ENCODE data around the gene MOXD1.
"Not testable (repeated sequence)": the region's sequence is repeated elsewhere in the genome, so short reads cannot be mapped to it uniquely, and the experiment has no call there.

The MOXD1 gene

GRCh38 chr6:132359886-132360285 lies 41.4 kb downstream of the MOXD1 start:
- no peak for DNase-seq (ENCODE audit: low spot score)
- H3K4me3 ChIP-seq (ENCODE audit: severe bottlenecking): no peak overlapping the region
- TF ChIP-seq CTCF (IDR thresholded peaks at IDR 0.05; ENCODE audit: poor library complexity, severe bottlenecking): no peak
- ATAC-seq (ENCODE audit: low read depth): no peak
- H3K27me3 ChIP-seq (ENCODE audit: insufficient read depth, poor library complexity, severe bottlenecking): no peaks in the 10 kb centered on the region
- peaks cover 9% of the 10 kb centered on the region for H3K4me1 ChIP-seq (ENCODE audit: insufficient read depth, poor library complexity, severe bottlenecking)
- no peak overlapping the region for H3K27ac ChIP-seq (ENCODE audit: poor library complexity, severe bottlenecking)
- no peaks in the 10 kb centered on the region for H3K9me3 ChIP-seq (ENCODE audit: severe bottlenecking)
- no peaks in the 10 kb centered on the region; the same call in 1 of the 2 replicates for H3K36me3 ChIP-seq (ENCODE audit: low read depth)

DNA sequence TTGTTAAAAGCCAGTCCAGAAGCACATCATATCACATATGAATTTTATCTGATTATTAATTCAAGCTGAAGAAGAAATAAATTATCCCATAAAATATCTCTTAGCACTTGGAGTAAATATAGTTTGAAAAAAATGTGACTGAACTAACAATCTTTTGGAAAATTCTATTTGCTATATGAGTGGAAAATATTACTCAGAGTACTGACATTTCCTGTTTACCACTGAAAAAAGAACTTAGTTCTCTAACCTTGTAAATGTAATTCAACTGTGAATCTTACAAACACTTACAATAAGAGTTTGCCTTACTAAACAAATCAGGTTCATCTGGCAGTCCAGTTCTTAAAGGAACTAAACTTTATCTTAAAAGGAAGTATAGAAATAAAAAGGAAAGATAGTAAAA lies 44.2 kb downstream of the MOXD1 start:
- H3K4me3 ChIP-seq (ENCODE audit: severe bottlenecking): no peak overlapping the region
- H3K9me3 ChIP-seq (ENCODE audit: severe bottlenecking): no peaks in the 10 kb centered on the region
- DNase-seq (ENCODE audit: low spot score): no peak
- H3K4me1 ChIP-seq (ENCODE audit: insufficient read depth, poor library complexity, severe bottlenecking): peaks cover 9% of the 10 kb centered on the region
- H3K36me3 ChIP-seq (ENCODE audit: low read depth): no peaks in the 10 kb centered on the region; the same call in 1 of the 2 replicates
- H3K27me3 ChIP-seq (ENCODE audit: insufficient read depth, poor library complexity, severe bottlenecking): no peaks in the 10 kb centered on the region
- ATAC-seq (ENCODE audit: low read depth): 0 out of 3 replicates have a peak, but pooled peaks have one; percentile 23
- no peak overlapping the region for H3K27ac ChIP-seq (ENCODE audit: poor library complexity, severe bottlenecking)
- no peak for TF ChIP-seq CTCF (IDR thresholded peaks at IDR 0.05; ENCODE audit: poor library complexity, severe bottlenecking)

DNA sequence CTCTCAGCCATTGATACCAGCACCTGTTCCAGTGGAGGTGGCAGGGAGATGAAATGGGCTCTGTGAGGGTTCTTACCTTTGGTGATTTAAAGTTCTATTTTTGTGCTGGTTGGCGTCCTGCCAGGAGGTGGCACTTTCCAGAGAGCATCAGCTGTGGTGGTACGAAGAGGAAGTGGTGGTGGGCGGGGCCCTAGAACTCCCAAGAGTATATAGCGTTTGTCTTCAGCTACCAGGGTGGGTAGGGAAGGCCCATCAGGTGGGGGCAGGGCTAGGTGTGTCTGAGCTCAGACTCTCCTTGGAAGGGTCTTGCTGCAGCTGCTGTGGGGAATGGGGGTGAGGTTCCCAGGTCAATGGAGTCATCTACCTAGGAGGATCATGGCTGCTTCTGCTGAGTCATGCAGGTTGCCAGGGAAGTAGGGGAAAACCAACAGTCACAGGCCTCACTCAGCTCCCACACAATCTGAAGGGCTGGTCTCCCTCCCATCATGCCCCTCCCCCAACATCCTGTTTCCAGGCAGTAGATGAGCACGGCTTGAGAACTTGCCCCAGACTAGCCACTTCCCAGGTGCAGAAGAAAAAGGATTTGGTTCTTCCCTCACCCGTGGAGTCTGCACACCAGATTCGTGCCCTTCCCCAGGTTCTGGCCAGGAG lies 46.6 kb downstream of the MOXD1 start:
- H3K9me3 ChIP-seq (ENCODE audit: severe bottlenecking): no peaks in the 10 kb centered on the region
- peaks cover 9% of the 10 kb centered on the region for H3K4me1 ChIP-seq (ENCODE audit: insufficient read depth, poor library complexity, severe bottlenecking)
- no peak overlapping the region for H3K27ac ChIP-seq (ENCODE audit: poor library complexity, severe bottlenecking)
- H3K27me3 ChIP-seq (ENCODE audit: insufficient read depth, poor library complexity, severe bottlenecking): no peaks in the 10 kb centered on the region
- TF ChIP-seq CTCF (IDR thresholded peaks at IDR 0.05; ENCODE audit: poor library complexity, severe bottlenecking): no peak
- no peaks in the 10 kb centered on the region; the same call in 1 of the 2 replicates for H3K36me3 ChIP-seq (ENCODE audit: low read depth)
- DNase-seq (ENCODE audit: low spot score) (no peak), ATAC-seq (ENCODE audit: low read depth) (no peak)
- no peak overlapping the region for H3K4me3 ChIP-seq (ENCODE audit: severe bottlenecking)

DNA sequence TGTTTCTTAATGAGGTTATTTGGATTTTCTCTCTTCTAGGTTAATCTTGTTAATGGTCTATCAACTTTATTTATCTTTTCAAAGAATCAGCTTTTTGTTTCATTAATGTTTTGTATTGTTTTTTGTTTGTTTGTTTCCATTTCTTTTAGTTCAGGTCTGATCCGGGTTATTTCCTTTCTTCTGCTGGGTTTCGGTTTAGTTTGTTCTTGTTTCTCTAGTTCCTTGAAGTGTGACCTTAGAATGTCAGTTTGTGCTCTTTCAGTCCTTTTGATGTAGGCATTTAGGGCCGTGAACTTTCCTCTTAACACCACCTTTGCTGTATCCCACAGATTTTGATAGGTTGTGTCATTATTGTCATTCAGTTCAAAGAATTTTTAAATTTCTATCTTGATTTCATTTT lies 49.3 kb downstream of the MOXD1 start:
- not testable (repeated sequence) for H3K9me3 ChIP-seq (ENCODE audit: severe bottlenecking); H3K4me3 ChIP-seq (ENCODE audit: severe bottlenecking); DNase-seq (ENCODE audit: low spot score); H3K27ac ChIP-seq (ENCODE audit: poor library complexity, severe bottlenecking); ATAC-seq (ENCODE audit: low read depth); H3K4me1 ChIP-seq (ENCODE audit: insufficient read depth, poor library complexity, severe bottlenecking); H3K27me3 ChIP-seq (ENCODE audit: insufficient read depth, poor library complexity, severe bottlenecking); H3K36me3 ChIP-seq (ENCODE audit: low read depth)

DNA sequence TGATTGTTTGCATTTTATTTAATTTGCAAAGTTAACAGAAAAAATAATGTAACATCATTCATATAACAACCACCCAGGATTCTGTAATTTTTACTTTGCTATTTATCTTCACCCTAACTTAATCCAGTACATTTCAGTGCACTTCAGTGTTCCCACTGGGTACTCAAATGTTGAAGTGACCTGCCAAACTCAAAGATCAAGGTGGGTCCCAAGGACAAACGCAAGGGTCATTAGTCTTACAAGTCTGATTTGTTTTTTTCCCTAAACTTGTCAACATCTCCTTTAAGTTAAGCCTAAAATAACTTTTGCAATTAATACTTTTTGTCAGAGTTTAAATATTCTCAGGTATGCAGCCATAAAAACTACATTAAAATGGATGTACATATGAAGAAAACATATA lies 53.0 kb downstream of the MOXD1 start:
- Histone ChIP-seq H3K9me3 (ENCODE audit: severe bottlenecking) (no peaks in the 10 kb centered on the region), H3K4me3 (ENCODE audit: severe bottlenecking) (no peak overlapping the region), H3K27me3 (ENCODE audit: insufficient read depth, poor library complexity, severe bottlenecking) (no peaks in the 10 kb centered on the region), H3K36me3 (ENCODE audit: low read depth) (no peaks in the 10 kb centered on the region), H3K27ac (ENCODE audit: poor library complexity, severe bottlenecking) (no peak overlapping the region), H3K4me1 (ENCODE audit: insufficient read depth, poor library complexity, severe bottlenecking) (no peaks in the 10 kb centered on the region)
- no peak for TF ChIP-seq CTCF (IDR thresholded peaks at IDR 0.05; ENCODE audit: poor library complexity, severe bottlenecking)
- ATAC-seq (ENCODE audit: low read depth): no peak
- DNase-seq (ENCODE audit: low spot score): no peak

Measured in RWPE2 (cell line).